Hippocampal formation (tissue), 2 donors: ENCODE measurements around the gene SLC66A1.

Source experiments
- DNase-seq, 2 donors: peaks; one replicate each; lab custom pipeline; 2025; lab: John Stamatoyannopoulos, UW

The SLC66A1 gene

DNA sequence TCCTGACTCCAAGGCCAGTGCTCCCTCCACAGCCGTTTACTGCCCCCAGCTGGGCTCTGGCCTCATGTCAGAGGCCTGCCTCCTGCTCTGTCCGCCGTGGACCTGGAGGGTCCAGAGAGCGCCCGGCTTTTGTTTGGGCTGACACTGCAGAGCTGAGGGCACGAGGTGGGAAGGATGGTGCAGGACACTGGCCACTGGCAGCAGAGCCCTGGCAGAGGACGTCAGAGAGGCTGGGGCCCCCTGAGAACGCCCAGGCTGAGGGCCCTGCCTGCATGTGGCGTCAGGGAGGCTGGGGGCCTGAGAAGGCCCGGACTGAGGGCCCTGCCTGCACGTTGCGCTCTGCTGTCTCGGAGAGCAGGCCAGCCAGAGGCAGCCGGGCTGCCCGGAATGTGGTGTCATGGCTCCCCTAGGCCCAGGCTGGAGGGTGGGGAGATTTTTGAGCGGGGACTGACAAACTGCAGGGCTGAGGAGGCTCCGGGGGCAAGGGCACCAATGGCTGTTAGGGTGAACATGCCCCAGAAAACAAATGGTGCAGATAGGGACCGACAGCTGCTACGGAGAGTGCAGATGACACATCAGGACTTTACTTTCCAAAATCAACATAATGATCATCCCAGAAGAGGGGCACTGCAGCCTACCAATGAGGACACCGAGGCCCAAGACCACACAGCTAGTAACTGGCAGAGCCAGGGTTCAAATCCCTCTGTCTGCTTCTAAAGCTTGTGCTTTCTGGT is 31.7 kb downstream of the SLC66A1 start:
- DNase-seq, result no peak

DNA sequence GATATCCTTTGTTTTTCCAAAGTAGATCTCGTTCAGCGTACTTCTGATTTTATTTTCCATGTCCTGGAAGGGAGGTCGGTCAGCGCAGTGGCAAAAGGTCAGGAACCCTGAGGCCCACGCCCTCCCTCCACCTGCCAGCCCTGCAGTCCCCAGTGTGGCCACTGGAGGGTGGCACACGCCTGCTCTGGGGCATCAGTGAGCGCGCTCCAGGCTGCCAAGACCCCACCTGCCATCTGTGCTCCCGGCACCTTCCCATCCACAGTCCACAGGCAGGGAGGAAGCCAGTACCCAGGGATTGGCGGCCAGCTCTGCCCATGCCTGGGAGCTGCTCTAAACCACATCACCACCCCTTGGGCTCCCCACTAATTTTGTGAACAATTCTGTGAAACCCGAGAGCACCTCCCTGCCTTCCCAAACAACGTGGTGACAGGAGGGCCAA is 32.3 kb downstream of the SLC66A1 start:
- peak in 1 of 2 donors; percentile 31 for DNase-seq

- DNase-seq, result no peak
Measured at GRCh38 chr1:19344831-19345230, 32.7 kb downstream of the SLC66A1 start.

GRCh38 chr1:19345391-19345790 is 33.3 kb downstream of the SLC66A1 start:
- DNase-seq, result peak in 1 of 2 donors; percentile 13

GRCh38 chr1:19346026-19346425 is 33.9 kb downstream of the SLC66A1 start:
- DNase-seq, result no peak

DNA sequence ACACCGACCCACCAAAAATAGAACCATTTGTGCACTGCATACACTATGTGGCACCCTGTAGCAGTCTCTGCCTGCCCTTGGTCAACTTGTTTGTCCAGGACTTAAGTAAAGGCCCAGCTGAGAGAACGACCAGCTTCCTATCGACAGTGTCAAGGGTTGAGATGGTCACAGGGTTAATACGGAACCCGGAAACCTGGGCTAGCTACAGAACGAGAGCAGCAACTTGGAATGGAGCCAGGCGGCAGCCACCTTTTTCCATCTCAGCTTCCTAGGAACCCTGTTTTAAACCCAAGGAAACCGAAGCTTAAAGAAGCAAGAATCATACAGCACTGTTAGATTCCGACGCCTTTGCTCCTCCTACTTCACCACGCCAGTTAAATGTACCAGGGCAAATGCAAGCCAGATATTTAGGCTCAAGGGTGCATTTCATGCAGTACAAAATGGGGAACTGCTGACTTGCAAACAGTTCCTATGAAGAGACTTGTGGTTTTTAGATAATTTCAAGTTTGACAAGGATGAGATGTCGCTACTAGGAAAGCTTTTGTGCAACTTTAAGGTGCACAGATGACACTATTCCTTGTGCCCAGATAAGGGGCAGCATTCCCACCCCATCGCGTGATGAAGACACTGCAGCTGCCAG is 35.5 kb downstream of the SLC66A1 start:
- DNase-seq, result no peak

- no peak for DNase-seq
Measured at GRCh38 chr1:19348441-19349198, 36.5 kb downstream of the SLC66A1 start.

GRCh38 chr1:19349999-19350398 is 37.9 kb downstream of the SLC66A1 start:
- DNase-seq, result no peak

GRCh38 chr1:19350566-19350965 is 38.4 kb downstream of the SLC66A1 start:
- no peak for DNase-seq

GRCh38 chr1:19351873-19352272 is 39.7 kb downstream of the SLC66A1 start:
- no peak for DNase-seq

GRCh38 chr1:19352839-19353238 is 40.7 kb downstream of the SLC66A1 start:
- DNase-seq, result no peak

- DNase-seq, result no peak
Measured at GRCh38 chr1:19353596-19353995, 41.5 kb downstream of the SLC66A1 start.

DNA sequence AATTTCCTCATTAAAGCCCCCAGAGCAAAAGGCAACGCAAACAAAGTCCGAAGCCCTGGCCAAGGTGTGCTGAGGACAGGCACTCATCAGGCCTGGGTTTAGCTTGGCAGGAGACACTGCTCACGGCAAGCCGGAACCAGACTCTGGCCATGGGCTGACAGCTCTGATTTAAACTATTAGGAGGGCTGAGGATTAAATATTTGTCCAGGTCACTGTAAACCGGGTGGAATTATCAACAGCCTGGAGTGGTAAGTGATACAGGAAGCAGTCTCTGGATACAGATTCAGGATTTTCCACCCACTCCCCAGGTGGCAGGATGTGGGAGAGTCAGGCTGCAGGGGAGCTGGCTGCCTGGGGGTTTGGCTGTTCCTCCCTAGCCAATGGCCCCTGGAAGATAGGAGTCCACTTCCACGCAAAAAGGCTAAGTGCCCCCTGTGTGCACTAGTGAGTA is 42.4 kb downstream of the SLC66A1 start:
- no peak for DNase-seq

DNA sequence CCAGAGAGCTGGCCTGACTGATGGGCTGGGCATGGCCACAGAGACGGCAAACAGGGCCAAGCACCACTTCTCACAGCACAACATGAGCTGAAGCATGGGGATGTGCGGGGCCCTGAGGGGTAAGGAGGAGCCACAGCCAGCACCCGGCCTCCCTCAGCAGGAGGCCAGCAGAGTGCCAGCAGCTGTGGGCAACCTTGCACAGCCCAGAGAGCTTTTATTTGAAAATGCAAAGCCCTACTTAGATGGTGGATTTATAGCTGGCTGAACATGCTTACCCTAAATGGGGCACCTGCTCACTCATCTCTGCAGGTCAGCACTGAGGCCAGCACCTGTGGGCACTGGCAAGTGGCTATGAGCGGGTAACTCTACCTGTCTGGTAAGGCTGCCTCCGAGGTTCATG is 44.1 kb downstream of the SLC66A1 start:
- DNase-seq, result no peak

DNA sequence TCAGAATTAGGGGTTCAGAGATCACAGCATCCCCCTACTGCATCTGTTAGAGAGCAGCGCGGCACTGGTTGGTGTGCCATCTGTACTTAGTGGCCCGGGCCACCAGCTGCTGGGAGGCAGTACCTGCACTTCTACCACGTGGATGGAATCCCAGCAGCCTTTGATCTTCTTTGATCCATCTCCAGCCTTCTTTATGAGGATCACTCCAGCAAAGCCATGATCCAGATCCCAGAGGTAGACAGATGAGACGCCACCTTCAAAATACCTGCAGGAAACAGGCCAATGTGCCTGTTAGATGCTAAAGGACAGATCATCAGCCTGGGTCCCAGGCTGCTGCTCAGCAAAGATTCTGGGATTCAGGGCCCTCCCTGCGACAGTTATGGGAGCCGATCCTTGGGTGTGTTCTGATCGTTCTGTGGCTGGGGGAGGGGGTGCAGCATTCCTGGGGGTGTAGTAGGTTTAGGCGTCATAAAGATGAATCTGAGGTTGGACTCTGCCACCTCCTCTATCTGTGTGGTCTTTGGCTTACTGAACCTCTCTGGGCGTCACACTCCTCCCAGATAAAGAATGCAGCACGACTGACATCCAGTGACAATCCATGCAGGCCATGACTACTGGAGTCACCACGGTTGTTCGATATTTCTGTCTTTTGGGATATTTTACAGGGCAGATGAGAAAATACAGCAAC is 45.3 kb downstream of the SLC66A1 start:
- DNase-seq, result no peak

- DNase-seq, result no peak
Measured at GRCh38 chr1:19358710-19359109, 46.6 kb downstream of the SLC66A1 start.

DNA sequence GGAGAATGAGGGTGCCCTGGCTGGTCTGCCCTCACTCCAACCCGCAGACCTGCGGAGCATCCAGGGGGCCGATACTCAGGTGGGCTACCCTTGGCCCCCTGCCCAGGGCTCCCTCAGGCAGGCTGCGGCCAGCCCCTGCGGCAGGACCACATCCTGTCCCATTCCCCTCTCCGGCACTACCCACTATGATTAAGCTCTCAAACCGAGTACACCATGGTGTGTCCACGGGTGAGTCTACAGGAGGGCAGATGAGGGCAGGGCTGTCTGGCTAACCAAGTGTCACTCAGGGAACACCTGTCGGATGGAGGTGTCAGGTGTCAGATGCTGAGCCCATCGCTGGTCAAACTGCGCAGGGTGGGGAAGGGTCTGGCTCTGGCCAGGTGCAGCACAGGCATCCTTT is 47.2 kb downstream of the SLC66A1 start:
- no peak for DNase-seq

DNA sequence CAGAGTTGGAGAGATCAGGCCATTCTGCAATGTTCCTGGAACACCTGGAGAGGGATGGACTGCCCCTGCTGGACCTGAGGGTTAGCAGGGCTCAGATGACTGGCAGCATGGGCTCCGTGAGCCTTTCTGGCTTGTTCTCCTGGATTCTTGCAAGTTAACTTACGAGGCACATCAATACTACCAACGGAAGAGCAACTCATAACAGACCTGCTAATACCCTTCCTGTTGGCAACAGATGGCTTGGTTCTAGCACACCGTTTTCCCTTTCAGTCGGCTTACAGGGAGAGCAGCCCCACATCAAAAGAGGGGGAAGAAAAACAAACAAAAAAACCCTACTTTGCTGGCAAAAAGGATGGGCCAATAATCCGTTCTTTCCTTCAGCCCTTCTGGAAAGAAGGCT is 47.9 kb downstream of the SLC66A1 start:
- DNase-seq, result no peak

GRCh38 chr1:19360432-19360831 is 48.3 kb downstream of the SLC66A1 start:
- DNase-seq, result no peak

DNA sequence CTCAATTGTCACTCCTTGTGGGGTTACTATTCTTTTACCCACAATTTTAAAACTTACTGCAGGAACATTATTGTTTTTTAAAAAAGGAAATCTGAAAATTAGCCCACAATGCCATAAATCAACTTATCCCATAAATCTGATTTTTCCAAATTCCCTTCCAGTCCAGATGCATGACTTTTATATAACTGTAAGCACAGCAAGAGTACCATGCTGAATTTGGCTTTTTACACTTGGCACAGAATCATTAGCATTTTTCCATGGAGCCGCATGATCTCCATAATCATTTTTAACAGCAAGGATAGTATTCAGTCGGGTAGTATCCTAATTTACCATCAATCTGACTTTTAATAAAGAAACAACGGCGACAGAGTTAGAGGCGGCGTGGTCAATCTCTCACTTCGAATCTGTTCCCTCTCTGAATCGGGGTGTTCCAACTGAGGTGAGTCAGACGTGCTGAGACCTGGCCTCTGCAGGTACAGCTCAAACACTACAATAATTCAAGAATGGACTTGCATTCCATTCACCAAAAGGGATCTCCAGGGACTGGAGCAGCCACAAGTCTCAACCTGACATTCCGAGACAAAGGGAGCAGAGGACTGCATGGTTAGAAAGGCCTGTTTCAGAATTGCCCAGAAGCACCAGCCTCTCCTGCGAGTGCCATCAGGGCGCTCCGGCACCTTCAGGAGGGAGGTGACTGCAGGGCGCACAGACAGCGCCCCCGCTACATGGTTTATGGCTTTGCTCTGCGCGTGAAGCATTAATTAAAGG is 48.9 kb downstream of the SLC66A1 start:
- DNase-seq, result no peak

DNA sequence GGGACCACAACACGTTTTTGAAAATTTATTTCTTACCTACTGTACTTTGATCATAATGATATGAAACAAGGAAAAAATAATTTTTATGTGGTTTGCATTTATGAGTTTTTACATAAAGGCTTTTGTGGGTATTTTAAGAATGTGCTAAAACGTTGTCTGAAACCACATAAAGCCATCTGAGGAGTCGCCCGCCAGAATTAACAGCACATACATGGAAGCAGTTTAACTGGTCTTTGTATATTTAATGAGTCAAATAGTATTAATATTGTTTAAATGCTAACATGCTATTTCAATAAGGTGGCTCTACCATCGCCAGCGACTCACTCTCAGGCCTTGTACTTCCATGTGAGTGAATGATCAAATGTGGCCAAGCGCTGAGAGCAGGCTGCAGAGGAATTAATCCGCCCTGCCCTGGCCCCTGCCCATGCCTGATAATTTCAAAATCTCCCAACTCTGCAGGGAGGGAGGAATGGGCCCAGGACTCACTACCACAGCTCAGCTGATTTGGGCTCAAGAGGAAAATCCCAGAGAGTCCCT is 49.6 kb downstream of the SLC66A1 start:
- no peak for DNase-seq
